Right lobe of liver (tissue), 4 donors: ENCODE results near the gene PPP5C.

Experiments
- POLR2A ChIP-seq: fragments of 450-650 bp; IDR thresholded peaks from one replicate; pipeline ENCODE4 v1.6.1; 2017; ENCODE audit warnings: antibody characterized with exemption, mild to moderate bottlenecking
- TF ChIP-seq, protein P1 (sequence below), 4 donors: fragments of 200-600 bp in 3 of 4; fragments of 450-650 bp in 1 of 4; IDR thresholded peaks; one replicate each; pipeline versions ENCODE4 v1.5.1 to v1.8.0; 2016 to 2022; ENCODE audit warnings: antibody characterized with exemption in 4 of 4, mild to moderate bottlenecking in 2 of 4
- donor health status: DM: no; HTN: no; CAD: no.
- donor health status: DM: no; HTN: no; CAD: no.
- donor health status: DM: no; HTN: yes; CAD: no.

- TF ChIP-seq, protein P1, sequence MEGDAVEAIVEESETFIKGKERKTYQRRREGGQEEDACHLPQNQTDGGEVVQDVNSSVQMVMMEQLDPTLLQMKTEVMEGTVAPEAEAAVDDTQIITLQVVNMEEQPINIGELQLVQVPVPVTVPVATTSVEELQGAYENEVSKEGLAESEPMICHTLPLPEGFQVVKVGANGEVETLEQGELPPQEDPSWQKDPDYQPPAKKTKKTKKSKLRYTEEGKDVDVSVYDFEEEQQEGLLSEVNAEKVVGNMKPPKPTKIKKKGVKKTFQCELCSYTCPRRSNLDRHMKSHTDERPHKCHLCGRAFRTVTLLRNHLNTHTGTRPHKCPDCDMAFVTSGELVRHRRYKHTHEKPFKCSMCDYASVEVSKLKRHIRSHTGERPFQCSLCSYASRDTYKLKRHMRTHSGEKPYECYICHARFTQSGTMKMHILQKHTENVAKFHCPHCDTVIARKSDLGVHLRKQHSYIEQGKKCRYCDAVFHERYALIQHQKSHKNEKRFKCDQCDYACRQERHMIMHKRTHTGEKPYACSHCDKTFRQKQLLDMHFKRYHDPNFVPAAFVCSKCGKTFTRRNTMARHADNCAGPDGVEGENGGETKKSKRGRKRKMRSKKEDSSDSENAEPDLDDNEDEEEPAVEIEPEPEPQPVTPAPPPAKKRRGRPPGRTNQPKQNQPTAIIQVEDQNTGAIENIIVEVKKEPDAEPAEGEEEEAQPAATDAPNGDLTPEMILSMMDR (IDR thresholded peaks at IDR 0.05) = no peak
- TF ChIP-seq POLR2A = no peak
Observed at GRCh38 chr19:46372901-46373490, 26.1 kb downstream of the PPP5C start.
